HG03108 (cell line): ENCODE measurements around the gene ENO2.

Source experiments
- ATAC-seq: cut with Tn5 transposase; IDR thresholded peaks from one replicate; pipeline ENCODE4 v1.9.1; 2021; ENCODE audit warnings: moderate library complexity; ENCODE audit not compliant: unreplicated experiment

ENO2 gene

DNA sequence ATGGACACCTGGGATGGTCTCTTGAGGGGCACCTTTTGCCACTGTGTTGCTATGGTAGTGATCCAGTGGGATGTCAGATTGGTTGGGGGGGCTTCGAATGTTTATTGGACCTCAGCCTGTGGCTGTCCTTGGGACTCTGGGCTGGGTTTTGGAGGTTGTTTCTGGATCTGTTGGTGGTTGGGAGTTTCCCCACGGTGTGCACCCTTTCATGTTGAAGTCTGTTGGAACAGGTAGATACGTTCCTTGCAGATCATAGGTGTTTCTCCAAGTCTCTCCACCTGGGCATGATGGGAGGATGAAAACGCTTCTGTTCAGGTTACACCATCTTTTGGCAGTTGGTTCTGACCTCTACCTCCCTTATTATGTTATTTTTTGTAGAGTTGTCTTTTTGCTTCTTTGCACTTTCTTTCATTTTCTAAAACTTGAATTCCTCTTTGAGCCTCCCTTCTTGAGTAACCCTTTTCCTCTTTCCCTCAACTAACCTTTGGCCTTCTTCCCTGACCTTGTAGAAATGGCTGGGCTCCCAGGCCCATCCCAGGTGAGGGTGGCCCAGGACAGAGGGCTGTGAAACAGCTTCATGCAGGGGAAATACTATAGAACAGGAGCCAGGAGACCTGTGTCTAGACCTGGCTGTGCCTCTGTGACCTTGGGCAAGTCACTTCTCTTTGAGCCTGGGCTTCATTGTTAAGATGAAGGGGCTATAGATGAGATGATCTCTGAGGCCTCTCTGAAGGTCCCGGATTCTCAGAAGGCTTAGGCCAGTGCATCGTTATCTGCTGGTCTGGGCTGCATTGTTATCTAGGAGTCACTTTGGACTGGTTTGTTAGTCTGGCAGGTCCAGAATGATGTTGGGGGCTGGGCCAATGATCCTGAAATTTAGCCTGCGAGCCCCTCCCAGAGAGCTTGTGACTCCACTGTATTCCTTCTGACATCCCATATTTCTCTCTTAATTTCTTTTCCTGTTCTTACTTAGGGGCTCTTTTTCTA lies 15.4 kb downstream of the ENO2 start:
- no peak for ATAC-seq

DNA sequence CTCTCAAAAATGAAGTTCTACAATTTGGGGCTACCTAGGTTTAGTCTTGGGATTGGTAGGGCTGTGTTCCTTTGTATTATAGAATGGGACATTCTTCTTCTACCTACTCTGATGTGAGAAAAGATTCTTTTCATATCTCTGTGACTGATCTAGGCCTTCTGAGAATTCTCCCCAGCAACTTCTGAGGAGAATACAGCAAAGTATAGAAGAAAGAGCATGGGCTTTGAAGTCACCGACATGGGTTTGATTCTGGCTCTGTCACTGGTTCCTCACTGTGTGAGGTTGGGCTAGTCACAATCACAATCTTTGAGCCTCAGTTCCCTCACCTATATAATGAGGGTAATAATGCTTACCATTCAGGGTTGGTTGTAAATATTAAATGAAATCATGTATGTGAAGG lies 18.4 kb downstream of the ENO2 start:
- no peak for ATAC-seq

DNA sequence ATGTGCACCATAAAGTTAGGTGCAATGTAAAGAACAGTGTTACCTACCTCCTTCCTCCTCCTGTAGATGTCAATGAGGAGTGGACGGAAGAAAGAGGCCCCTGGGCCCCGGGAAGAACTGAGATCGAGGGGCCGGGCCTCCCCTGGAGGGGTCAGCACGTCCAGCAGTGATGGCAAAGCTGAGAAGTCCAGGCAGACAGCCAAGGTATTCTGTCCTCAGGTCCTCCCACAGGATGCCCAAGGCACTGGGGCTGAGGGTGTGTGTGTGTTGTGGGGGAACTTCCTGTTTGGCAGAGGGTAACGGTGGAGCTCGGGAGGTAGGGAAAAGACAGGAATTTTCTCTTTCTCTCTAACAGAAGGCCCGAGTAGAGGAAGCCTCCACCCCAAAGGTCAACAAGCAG lies 19.7 kb downstream of the ENO2 start:
- no peak for ATAC-seq

DNA sequence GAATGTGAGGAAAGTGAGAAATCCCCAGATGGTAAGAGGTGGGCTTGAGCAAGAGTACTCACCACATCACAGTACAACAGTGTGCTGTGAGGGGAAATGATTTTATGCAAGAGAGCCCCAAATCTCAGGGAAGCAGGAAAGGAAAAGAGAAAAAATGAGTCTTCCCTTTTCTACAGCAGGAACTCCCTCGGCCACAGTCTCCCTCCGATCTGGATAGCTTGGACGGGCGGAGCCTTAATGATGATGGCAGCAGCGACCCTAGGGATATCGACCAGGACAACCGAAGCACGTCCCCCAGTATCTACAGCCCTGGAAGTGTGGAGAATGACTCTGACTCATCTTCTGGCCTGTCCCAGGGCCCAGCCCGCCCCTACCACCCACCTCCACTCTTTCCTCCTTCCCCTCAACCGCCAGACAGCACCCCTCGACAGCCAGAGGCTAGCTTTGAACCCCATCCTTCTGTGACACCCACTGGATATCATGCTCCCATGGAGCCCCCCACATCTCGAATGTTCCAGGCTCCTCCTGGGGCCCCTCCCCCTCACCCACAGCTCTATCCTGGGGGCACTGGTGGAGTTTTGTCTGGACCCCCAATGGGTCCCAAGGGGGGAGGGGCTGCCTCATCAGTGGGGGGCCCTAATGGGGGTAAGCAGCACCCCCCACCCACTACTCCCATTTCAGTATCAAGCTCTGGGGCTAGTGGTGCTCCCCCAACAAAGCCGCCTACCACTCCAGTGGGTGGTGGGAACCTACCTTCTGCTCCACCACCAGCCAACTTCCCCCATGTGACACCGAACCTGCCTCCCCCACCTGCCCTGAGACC lies 21.2 kb downstream of the ENO2 start:
- no peak for ATAC-seq

DNA sequence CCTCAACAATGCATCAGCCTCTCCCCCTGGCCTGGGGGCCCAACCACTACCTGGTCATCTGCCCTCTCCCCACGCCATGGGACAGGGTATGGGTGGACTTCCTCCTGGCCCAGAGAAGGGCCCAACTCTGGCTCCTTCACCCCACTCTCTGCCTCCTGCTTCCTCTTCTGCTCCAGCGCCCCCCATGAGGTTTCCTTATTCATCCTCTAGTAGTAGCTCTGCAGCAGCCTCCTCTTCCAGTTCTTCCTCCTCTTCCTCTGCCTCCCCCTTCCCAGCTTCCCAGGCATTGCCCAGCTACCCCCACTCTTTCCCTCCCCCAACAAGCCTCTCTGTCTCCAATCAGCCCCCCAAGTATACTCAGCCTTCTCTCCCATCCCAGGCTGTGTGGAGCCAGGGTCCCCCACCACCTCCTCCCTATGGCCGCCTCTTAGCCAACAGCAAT lies 21.8 kb downstream of the ENO2 start:
- ATAC-seq, result no peak

DNA sequence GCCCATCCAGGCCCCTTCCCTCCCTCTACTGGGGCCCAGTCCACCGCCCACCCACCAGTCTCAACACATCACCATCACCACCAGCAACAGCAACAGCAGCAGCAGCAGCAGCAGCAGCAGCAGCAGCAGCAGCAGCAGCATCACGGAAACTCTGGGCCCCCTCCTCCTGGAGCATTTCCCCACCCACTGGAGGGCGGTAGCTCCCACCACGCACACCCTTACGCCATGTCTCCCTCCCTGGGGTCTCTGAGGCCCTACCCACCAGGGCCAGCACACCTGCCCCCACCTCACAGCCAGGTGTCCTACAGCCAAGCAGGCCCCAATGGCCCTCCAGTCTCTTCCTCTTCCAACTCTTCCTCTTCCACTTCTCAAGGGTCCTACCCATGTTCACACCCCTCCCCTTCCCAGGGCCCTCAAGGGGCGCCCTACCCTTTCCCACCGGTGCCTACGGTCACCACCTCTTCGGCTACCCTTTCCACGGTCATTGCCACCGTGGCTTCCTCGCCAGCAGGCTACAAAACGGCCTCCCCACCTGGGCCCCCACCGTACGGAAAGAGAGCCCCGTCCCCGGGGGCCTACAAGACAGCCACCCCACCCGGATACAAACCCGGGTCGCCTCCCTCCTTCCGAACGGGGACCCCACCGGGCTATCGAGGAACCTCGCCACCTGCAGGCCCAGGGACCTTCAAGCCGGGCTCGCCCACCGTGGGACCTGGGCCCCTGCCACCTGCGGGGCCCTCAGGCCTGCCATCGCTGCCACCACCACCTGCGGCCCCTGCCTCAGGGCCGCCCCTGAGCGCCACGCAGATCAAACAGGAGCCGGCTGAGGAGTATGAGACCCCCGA lies 22.5 kb downstream of the ENO2 start:
- peak; percentile 7 for ATAC-seq

DNA sequence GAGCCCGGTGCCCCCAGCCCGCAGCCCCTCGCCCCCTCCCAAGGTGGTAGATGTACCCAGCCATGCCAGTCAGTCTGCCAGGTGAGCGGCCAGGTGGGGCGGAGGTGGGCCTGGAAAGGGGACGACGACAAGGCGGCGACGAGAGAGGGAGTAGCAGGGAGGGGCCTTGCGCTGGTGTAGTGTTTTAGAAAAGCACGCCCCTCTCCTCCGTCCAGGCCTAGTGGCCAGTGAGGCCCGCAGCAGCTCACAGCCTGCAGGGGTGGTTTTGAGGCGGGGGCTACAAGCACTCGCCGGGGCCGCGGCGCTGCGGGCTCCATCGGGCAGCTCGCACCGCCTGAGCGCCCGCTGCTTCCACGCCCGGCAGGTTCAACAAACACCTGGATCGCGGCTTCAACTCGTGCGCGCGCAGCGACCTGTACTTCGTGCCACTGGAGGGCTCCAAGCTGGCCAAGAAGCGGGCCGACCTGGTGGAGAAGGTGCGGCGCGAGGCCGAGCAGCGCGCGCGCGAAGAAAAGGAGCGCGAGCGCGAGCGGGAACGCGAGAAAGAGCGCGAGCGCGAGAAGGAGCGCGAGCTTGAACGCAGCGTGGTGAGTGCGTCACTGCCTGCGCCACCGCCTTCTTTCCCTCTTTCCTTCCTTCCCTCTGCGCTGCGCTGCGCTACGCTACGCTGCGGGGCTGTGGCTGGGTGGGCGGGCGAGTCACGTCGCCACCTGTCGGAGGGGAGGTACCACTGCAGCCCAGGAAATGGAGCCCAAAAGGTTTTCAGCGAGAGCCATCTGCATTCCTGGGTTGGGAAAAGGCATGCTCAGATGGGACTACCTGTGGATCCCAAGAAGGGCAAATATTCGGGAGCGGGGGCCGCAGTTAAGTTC lies 23.3 kb downstream of the ENO2 start:
- ATAC-seq, result peak; percentile 90

DNA sequence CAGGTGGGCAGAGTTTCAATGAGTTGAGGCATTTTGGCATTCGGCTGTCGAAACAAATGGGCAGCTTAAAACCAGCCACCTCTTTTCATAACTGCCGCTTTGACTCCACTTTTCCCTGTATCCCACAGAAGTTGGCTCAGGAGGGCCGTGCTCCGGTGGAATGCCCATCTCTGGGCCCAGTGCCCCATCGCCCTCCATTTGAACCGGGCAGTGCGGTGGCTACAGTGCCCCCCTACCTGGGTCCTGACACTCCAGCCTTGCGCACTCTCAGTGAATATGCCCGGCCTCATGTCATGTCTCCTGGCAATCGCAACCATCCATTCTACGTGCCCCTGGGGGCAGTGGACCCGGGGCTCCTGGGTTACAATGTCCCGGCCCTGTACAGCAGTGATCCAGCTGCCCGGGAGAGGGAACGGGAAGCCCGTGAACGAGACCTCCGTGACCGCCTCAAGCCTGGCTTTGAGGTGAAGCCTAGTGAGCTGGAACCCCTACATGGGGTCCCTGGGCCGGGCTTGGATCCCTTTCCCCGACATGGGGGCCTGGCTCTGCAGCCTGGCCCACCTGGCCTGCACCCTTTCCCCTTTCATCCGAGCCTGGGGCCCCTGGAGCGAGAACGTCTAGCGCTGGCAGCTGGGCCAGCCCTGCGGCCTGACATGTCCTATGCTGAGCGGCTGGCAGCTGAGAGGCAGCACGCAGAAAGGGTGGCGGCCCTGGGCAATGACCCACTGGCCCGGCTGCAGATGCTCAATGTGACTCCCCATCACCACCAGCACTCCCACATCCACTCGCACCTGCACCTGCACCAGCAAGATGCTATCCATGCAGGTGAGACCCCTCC lies 24.2 kb downstream of the ENO2 start:
- no peak for ATAC-seq

DNA sequence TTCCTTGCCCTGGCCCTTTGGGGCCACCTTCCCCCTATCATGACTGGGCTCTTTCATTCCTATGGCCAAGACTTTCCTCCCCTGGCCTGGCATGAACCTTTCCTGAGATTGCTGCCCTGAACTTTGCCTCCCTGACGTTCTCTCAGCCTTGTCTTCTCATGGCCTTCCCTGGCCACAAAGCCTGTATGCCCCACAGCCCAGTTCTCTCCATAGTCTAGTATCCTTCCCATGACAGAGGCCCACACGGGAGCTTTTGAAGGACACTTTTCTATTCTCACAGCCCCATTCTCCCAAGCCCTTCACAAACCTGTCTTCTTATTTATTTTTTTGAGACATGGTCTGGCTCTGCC lies 24.8 kb downstream of the ENO2 start:
- ATAC-seq, result no peak

DNA sequence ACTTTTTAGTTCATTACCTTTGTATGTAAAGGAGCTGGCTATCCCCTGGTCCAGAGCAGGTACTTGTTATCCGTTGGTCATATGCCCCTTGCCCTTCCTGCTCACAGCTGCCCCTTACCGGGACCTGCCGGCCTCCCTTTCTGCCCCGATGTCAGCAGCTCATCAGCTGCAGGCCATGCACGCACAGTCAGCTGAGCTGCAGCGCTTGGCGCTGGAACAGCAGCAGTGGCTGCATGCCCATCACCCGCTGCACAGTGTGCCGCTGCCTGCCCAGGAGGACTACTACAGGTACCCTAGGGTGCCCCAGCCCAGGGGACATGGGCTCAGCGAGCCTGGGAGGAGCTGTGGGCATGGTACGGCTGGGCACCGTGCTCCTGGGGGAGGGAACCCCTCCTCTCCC lies 26.9 kb downstream of the ENO2 start:
- no peak for ATAC-seq

DNA sequence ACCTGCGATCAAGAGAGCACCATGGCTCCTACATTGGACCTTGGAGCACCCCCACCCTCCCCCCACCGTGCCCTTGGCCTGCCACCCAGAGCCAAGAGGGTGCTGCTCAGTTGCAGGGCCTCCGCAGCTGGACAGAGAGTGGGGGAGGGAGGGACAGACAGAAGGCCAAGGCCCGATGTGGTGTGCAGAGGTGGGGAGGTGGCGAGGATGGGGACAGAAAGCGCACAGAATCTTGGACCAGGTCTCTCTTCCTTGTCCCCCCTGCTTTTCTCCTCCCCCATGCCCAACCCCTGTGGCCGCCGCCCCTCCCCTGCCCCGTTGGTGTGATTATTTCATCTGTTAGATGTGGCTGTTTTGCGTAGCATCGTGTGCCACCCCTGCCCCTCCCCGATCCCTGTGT lies 27.4 kb downstream of the ENO2 start:
- ATAC-seq, result no peak

DNA sequence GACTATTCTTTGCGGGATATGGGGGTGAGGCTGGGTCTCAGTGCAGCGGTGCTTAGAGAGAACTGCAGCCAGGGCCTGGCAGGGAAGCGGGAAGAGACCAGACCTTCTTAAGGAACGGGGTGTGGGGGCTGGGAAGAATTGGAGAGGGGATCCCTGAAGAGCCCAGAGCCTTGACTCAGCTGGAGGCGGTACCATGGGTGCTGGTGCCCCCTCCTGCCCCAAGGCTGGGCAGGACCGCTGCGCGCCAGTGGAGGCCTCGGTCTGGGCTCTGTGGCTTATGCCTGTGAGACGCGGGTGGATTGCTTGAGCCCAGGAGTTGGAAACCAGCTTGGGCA lies 27.9 kb downstream of the ENO2 start:
- no peak for ATAC-seq

DNA sequence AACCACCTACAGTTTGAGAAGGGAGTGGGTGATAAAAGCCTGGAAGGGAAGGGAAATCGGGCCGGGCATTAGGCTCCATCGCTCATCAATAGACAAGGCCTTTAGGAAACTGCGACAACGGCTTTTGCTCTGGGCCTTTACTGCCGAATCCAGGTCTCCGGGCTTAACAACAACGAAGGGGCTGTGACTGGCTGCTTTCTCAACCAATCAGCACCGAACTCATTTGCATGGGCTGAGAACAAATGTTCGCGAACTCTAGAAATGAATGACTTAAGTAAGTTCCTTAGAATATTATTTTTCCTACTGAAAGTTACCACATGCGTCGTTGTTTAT lies 29.0 kb downstream of the ENO2 start:
- ATAC-seq, result peak; percentile 23

DNA sequence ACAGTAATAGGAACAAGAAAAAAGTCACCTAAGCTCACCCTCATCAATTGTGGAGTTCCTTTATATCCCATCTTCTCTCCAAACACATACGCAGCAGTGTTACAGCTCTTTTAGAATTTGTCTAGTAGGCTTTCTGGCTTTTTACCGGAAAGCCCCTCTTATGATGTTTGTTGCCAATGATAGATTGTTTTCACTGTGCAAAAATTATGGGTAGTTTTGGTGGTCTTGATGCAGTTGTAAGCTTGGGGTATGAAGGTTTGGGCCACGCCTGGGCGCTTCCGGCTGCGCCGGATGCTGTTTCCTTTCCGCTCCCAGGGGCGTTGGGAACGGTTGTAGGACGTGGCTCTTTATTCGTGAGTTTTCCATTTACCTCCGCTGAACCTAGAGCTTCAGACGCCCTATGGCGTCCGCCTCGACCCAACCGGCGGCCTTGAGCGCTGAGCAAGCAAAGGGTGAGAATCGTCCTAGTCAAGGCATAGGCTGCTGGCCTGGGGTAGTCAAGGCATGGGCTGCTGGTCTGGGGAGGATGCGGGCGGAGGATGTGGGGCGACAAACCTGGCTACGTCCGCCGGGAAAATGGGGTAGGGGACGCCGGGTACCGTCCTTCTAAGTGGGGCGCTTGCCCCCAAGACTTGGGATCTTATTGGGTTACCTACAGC lies 29.5 kb downstream of the ENO2 start, which contains the start of the genes C12orf57 and RNU7-1:
Gene C12orf57 (plus strand): TSS at position 301 of the 659 bp plus-strand sequence. CDS start 100 bp downstream, at position 401.
Gene RNU7-1 (plus strand): TSS at position 95 of the 659 bp plus-strand sequence.
- peak; percentile 24 for ATAC-seq

DNA sequence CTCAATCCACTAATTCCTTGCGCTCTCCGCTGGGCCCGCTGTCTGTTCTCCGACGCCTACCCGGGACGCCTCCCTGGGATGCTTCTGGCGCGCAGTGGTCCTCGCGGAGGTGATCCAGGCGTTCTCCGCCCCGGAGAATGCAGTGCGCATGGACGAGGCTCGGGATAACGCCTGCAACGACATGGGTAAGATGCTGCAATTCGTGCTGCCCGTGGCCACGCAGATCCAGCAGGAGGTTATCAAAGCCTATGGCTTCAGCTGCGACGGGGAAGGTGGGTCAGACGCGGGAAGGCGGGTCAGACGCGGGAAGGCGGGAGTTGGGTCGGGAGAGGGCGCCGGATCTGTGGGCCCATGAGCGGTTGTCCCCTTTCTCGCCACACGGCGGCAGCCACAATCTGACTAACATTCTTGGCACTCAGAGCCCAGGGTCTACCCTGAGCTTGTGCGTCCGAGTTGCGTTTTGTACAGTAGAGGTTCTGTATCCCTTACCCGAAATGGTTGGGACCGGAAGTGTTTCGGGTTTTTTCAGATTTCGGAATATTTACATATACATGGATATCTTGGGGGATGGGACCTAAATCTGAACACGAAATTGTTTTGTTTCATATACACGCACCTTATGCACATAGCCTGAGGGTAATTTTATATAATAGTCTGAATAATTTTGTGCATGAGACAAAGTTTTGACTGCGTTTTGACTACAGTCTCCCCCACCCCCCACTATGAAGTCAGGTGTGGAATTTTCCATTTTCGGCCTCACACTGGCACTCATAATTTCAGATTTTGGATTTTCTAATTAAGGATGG lies 30.2 kb downstream of the ENO2 start:
- ATAC-seq, result no peak

DNA sequence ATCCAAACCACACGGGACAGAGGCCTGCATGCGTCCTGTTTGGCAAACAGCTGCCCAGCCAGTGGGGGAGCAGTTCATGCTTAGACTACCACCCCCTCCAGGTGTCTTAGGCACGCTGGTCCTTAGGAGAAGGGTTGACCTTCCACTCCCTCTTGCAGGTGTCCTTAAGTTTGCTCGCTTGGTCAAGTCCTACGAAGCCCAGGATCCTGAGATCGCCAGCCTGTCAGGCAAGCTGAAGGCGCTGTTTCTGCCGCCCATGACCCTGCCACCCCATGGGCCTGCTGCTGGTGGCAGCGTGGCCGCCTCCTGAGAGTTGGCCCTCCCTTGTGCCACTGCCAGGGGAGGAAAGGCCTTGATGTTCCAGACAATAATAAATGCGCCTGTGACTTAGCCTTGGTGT lies 31.2 kb downstream of the ENO2 start:
- ATAC-seq, result no peak

DNA sequence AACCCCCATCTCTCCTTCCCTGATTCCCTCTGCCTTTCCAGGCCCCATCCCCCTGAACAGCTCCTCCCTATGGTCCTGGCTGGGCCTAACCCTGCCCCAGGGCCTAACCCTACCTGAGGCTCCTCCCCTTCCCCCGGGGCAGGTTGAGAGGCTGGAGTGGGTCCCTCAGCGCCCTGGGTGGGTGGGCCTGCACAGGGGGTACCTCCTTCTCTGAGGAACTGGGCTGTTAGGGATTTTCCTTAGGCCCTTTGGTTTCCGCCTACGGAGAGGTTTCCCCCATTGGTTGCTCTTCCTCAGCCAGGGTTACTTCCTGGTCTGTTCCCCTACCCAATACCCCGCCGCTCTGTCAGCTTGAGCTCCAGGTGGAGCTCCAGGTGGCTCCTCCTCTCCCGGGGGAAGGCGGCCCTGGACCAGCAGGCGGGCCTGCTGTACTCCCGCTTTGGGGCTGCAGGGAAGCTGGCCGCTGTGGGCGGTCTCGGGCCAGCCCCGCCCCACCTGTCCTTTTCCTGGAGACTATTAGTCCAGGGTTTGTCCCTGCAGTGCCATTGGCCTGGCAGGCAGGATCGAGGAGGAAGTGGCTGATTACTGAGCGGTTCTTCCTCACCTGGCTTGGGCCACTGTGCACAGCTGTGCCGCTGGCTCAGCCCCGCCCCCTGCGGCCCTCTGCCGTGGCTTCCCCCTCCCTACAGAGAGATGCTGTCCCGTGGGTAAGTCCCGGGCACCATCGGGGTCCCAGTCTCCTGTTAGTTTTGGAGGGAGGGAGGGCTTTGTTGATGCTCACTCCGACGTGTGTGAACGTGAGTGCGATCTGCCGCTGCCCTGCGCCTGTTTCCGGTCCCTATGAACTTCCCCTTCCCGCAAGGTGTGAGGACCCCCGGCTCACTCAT lies 31.9 kb downstream of the ENO2 start:
- ATAC-seq, result peak; percentile 30
